HL-60/S4 treated with phorbol 12-myristate 13-acetate at 8.2 ng/mL for 4 days and 3 days (cell line): ENCODE results near the gene NASP.
"Not testable (repeated sequence)": the region's sequence is repeated elsewhere in the genome, so short reads cannot be mapped to it uniquely, and the experiment has no call there.

Source experiments
- in situ Hi-C: fragments of 300-500 bp; cut with MboI; formaldehyde crosslinking; loops from 2 replicates; pipeline ENCODE4 v1.15.0; 2022; ENCODE audit warnings: low sequenced_read_pairs

Gene NASP

DNA sequence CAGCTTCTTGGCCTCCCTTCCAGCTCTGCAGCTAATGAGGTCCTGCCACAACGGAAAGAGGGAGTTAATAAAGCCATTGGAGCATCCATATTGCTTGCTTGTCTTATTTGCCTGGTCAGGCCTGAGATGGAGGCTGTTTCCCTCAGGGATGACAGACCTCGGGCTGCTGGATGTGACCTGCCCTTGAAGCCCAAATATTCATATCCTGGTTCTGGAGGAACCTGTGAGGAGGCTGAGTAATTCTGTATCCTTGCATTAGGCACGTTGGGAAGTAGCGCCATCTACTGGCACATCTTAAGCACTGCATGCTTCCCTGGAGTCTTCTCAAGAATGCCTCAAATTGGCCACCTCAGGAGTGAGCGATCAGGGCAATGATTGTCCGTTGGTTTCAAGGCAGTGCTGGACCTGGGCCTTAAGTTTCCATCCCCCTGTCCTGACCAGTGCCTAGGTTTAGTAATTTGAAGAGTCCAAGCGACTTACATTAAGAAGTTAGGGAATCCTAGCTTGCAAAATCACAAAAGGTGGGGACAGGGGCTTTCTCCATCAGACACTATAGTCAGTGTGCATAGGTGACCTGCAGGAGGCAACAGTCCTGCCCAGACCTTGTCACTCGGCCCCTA lies 13.8 kb upstream of the NASP start:
- in situ Hi-C loops, result loop anchor here (5.0 kb wide), 1 partner anchor 63 kb away; no protein-coding TSS in a partner anchor

DNA sequence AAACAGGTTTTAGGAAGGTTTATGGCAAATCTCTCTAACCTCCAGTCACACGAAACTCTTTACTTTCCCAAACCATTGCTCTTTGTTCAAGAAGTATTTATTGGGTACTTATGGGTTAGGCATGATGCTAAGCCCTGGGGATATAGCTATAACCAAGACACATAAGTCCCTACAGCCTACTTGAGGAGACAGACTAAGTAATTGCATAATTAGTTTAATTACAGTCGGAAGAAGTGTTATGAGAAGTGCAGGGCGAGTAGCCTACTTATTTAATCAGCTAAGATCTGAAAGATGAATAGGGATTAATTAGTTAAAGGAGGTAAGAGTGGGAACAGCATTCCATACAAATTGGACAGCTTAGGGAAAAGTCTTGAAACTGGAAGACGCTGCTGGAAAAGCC lies 13.2 kb upstream of the NASP start:
- in situ Hi-C loops, result no loop called here

DNA sequence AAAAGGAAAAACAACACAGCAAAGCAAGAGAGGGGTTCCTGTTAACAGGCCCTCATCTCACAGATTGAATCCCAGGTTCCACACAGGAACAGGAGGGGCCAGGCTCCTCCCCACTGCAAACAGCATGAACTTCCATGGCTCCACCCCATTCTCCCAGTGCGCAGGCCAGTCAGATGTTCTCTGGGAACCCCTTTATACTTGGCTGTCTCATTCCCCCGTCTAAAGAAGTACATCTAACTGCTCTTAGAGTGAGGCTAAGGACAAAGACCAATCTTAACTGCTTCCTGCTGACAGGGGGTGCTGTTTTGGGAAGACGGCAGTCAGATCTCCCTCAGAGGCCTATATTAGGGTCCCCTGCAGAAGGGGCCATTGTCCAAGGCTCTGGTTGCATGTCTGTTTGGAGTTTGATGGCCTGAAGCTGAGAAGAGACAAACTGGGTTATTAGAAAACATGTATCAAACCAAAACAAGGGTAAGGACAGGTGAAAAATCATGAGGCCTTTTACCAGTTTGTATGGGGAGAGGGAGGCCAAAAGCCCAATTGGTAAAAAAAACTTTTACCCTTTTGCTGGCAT lies 10.5 kb upstream of the NASP start:
- in situ Hi-C loops, result no loop called here

DNA sequence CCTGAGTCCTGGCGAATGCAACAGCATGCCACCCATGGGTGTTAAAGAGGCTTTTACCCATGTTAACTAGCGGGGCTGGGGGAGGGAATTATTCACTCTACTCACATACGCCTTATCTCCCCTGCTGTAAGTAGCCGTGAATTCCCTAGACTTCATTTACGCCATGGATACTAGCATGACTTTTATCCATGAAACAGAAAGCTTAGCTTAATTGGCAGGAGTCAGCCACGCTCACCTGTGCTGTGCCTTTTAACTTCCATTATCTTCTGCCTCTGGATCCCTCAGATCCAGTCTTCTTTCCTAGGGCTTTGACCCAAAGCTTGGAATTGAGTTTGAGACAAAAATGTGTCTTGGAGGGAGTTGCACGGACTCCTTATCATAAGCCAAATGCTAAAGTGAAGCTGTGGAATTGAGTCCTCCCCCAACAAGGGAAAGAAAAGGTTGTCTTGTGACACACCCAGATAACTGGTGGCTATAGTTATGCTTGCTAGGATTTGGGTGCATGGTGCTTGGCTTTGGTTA lies 9.7 kb upstream of the NASP start:
- in situ Hi-C loops, result no loop called here

DNA sequence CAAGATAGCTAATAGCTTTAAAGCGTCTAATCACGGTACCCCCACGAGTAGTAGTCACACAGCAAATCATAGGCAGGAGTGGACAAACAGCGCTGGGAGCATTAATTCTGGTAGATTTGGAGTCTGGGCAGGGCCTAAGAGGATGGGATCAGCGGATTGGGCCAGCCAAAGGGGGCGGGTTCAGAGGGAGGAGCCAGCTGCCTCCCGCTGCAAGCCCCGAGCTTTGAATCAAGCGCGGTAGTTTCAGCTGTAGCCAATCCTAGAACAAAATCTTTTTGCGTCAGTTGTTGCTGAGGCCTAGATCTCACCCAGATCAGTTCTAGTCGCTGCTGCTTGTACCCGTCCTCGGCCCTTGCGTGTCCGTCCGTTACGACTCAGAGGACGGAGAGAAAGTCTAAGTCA lies 576 bp upstream of the NASP start:
- in situ Hi-C loops, result no loop called here

DNA sequence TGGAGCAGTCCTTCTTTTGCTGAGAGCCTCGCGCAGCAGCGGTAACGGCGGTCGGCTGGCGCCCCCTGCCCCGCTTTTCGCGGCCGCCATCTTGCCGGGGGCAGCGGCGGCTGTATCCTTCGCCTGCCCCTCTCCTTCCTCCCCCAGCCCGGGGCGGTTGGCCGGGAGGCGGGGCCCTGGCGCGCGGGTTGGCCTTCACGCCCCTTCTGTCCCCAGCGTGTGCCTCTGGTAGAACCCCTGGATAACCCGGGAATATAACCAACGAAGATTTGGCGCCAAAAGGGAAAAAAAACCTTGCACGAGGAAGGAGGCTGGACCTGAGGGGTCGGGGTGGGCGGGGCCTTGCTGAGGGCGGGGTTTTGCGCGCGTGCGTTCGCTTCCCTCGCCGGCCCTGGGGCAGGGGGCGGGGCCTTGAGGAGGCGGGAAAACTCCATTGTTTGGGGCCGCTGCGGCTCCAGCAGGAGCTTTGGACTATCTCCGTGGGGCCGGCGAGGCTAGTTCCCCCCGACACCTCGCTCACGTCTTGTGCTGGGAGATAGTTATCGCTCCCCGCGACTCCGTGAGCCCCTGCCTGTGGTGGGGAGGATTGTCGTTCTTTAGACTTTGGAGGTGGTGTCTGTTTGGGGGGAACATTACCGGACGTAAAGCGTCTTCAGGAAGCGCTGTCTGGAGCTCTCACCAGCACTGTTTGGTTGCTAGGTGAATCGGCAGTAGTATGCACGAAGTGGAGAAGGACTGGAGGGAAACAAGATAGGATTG lies 689 bp downstream of the NASP start:
- in situ Hi-C loops, result no loop called here

DNA sequence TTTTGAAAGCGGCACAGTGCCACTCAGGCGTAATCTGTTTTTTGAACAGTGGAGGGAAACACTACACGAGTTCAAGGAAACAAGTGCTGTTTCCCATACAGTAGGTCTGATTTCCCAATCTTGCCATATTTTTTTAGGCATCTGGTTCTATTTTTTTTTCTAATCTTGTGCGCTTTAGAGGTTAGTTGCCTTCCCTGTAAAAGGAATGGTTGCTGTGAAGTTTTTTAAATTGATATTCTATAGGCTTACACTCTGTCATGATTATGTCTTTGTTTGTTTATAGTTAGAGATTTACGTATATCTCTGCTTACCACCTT lies 1.2 kb downstream of the NASP start:
- in situ Hi-C loops, result no loop called here

DNA sequence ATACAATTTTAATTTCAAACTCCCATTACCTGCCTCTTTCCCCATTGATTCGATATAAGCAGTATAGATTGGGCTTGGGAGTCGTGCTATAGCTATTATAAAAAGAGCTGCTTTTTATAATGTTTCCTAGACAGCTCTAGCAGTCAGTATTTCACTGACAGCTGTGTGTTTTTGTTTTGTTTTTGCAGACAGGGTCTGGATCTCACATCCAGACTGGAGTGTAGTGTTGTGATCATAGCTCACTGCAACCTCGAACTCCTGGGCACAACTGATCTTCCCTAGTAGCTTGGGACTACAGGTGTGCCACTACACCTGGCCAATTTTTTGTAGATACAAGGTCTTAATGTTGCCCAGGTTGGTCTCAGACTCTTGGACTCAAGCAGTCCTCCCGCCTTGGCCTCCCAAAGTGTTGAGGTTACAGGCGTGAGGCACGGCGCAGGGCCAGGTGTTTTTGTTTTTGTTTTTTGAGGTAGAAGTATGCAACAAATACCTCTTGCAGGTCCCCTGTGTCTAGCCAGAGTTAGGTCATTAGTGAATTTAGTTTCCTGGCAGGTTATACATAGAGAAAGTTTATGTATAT lies 1.7 kb downstream of the NASP start:
- in situ Hi-C loops, result no loop called here

DNA sequence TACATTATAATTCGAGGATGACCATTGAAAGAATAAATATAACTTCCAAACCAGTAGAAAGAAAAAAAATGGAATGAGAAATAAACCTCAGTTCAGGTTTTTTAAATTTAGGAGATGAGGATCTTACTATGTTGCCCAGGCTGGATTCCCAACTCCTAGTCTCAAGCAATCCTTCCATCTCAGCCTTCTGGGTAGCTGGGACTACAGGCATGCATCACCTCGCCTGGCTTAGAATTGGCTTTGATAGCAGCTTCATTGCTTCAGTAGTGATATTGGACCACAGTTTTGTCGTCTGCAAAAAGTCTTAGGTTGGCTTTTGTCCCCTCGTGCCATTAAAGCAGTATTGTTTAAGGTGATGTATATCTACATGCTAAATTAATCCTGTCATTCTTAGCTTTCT lies 2.9 kb downstream of the NASP start:
- in situ Hi-C loops, result no loop called here

DNA sequence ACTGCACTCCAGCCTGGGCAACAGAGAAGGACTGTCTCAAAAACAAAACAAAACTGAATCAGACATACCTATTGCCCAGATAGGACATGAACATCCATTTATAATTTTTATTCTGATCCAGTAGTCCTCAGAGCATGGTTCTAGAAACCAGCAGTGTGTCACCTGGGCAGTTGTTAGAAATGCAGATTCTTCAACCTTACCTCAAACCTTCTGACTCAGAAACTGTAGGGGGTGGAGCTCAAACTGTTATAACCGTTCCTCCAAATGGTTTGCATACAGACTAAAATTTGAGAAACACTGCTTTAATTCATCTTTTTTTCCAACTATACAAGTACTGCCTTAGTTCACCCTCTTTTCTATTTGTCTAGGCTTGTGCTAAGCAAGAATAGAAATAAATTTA lies 6.0 kb downstream of the NASP start:
- in situ Hi-C loops, result no loop called here

DNA sequence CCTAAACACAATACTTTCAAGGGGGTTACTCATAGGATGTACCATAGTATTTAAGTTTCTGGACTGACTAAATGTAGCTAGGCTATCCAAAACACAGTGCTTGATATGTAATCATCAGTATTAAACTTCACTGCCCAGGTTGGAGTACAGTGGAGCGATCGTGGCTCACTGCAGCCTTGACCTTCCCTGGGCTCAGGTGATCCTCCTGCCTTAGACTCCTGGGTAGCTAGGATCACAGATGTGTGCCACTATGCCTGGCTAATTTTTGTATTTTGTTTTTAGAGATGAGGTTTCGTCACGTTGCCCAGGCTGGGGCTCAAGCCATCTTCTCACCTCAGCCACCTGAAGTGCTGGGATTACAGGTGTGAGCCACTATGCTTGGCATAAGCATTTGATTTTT lies 10.6 kb downstream of the NASP start:
- in situ Hi-C loops, result no loop called here

DNA sequence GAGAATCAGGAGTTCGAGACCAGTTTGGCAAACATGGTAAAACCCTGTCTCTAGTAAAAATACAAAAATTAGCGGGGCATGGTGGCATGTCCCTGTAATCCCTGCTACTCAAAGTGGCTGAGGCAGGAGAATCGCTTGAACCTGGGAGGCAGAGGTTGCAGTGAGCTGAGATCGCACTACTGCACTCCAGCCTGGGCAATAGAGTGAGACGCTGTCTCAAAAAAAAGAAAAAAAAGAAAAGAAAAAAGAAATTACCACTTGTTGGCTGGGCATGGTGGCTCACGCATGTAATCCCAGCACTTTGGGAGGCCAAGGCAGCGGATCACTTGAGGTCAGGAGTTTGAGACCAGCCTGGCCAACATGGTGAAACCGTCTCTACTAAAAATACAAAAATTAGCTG lies 12.9 kb downstream of the NASP start:
- in situ Hi-C loops, result not testable (repeated sequence)

DNA sequence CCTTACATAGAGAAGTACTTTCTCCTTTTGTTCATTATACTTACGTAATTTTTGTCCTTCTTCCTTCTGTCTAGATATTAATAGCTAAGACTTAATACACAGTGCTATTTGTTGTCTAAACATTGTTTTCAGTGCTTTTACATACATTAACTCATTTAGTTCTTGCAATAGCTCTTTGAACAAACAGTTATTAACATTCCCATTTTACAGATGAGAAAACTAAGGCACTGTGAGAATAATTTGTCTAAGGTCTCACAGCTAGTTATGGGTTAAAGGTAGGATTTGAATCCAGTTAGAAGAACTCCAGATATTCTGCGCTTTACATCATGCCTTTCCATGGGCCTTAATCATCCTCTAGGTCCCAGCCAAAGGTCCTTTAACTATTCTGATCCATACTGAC lies 20.4 kb downstream of the NASP start:
- in situ Hi-C loops, result no loop called here

DNA sequence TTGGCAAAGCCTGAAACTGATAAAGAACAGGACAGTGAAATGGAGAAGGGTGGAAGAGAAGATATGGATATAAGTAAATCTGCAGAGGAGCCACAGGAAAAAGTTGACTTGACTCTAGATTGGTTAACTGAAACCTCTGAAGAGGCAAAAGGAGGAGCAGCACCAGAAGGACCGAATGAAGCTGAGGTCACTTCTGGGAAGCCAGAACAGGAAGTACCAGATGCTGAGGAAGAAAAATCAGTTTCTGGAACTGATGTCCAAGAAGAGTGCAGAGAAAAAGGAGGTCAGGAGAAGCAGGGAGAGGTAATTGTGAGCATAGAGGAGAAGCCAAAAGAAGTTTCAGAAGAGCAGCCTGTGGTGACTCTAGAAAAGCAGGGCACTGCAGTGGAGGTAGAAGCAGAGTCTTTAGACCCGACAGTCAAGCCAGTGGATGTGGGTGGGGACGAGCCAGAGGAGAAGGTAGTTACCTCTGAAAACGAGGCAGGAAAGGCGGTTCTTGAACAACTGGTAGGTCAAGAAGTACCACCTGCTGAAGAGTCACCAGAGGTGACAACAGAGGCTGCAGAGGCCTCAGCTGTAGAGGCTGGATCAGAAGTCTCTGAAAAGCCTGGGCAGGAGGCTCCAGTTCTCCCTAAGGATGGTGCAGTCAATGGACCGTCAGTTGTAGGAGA lies 23.7 kb downstream of the NASP start:
- in situ Hi-C loops, result no loop called here

DNA sequence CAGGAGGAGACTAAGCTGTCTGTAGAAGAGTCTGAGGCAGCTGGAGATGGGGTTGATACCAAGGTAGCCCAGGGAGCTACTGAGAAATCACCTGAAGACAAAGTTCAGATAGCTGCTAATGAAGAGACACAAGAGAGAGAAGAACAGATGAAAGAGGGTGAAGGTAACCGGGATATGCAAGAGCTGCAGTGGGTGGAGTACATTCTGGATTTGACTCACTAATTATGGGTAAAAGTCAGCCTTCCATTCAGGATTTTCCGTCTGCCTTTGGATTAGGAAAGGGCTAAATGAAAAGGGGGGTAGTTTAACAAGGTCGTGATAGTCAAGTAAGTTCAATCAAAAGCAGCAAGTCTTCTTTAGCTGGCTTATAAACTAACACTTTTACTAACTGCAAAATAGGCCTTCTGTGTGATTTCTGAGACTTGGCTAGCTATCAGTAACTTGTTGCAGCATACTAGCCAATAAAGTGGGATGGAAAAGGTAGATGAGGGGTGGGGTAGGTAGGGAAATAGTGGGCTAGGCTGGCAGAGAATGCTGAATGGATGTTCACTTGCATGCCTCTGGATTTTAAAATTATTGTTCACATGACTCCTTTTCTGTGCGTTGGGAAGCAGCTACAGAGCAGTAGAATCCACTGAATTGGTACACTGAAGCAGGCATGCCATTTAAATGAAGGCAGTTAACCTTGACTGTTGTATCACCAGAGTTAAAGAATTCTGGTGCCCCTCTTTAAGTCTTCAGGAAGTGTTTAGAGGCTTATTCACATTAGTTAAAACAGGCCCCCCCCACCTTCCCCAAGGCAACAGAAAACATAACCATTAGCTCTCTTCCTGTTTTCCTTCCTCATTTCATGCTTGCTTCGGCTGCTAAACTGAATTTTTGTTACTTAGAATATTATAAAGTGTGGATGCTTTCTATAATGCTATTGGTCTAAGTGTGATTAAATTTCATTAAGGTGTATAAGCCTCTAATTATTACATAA lies 24.6 kb downstream of the NASP start:
- in situ Hi-C loops, result no loop called here

DNA sequence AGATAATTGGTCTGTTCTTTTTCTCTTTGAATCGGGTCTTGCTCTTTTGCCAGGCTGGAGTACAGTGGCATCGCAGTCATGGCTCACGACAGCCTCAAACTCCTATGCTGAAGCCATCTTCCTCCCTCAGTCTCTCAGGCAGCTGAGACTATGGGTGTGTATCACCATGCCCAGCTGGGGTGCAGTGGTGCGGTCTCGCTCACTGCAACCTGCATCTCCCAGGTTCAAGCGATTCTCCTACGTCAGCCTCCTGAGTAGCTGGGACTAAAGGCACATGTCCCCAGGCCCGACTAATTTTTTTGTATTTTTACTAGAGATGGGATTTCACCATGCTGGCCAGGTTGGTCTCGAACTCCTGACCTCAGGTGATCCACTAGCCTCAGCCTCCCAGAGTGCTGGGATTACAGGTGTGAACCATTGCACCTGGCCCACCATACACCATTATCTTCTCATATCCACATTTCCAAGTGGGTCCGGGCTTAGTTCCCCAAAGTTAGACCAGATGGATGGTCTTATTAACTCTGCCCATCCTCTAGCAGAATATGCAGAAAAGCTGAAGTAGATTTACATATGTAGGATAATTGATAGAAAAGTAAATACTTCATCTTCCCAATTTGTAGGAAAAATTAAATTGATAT lies 26.9 kb downstream of the NASP start:
- in situ Hi-C loops, result no loop called here

DNA sequence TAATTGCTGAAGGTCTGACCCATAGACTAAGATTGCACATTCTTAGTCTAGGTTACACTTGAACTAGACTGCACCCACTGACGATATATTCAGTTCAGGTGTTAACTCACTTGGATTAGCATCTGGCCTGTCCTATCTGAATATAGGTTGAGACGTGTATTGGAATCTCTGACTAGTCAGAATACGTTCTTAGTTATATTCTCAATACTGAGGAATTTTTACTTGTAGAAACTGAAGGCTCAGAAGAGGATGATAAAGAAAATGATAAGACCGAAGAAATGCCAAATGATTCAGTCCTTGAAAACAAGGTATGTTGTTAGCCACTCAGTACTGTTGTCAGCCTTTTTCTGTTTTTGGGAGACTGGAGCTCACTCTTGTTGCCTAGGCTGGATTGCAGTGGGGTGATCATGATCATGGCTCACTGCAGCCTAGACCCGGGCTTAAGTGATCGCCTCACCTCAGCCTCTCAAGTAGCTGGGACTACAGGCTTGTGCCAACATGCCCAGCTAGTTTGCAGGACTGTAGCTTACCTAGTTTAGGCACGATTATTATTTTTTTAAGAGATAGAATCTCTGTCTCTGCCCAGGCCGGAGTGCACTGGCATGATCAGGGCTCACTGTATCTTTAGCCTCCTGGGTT lies 29.2 kb downstream of the NASP start:
- in situ Hi-C loops, result no loop called here

DNA sequence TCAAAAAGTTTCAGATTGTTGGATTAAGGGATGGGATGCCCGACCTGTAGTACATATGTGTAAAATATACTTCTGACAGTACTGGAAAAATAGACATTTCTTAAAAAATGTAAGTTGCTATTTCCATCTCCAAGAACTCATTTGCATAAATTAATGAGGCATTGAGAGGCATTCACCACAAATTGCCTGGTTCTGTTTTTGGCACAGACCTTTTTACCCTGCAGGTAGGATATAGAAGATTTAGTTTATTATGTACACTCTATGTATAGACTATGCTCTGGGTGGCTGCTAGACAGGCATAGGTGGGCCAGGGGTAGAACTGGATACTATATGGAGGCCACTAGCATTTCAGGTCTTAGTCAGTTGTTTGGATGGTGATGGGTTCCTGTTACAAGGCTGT lies 32.0 kb downstream of the NASP start:
- in situ Hi-C loops, result no loop called here

DNA sequence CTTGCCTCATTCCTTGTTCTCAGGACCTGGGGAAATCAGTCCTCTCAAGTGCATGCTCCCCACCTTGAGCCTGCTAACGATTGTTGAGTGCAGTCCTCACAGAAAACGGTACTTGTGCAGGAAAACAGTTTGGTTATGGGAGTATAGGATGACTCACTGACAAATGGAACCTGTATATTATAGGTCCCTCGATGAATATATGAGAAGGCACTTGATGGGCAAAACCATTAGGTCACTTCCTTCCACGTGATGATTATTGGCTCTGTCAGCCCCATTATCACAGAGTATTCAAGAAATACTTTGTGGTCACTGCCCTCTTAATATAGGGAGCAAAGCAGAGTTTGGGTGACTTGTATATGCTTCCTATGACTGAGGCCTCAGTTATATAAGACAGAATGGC lies 33.8 kb downstream of the NASP start:
- in situ Hi-C loops, result no loop called here
